HepG2 (cell line): ENCODE data around the gene LILRB4. TPM values are rescaled to one million over a fixed set of nuclear protein-coding genes. Genes with fewer than 3 reads are reported as not detected.

Experiments
- ATF7-NPFF ChIP-seq: sonication (generic); formaldehyde crosslinking; IDR thresholded peaks from 2 replicates; pipeline ENCODE4 v1.8.1; 2023; ENCODE audit warnings: mild to moderate bottlenecking, low read depth, missing genetic modification reagents, moderate library complexity
- ETV6 ChIP-seq: sonication (generic); formaldehyde crosslinking; conservative IDR thresholded peaks from 2 replicates; pipeline ENCODE4 v1.4.0; 2020; ENCODE audit warnings: missing genetic modification reagents
- IKZF4 ChIP-seq: sonication (generic); formaldehyde crosslinking; IDR thresholded peaks from 2 replicates; pipeline ENCODE4 v1.5.1; 2020; ENCODE audit warnings: borderline replicate concordance, mild to moderate bottlenecking, low read depth, missing genetic modification reagents; ENCODE audit errors: not compliant biosample characterization
- KAT8 ChIP-seq: IDR thresholded peaks from 2 replicates; pipeline ENCODE4 v1.6.1; 2016; ENCODE audit warnings: missing genetic modification reagents, missing compliant biosample characterization
- MTA1 ChIP-seq: sonication (generic); formaldehyde crosslinking; IDR thresholded peaks from 2 replicates; pipeline ENCODE4 v1.4.0; 2020; ENCODE audit warnings: missing genetic modification reagents, mild to moderate bottlenecking, borderline replicate concordance
- PRMT3 ChIP-seq: sonication (generic); formaldehyde crosslinking; IDR thresholded peaks from 2 replicates; pipeline ENCODE4 v1.8.1; 2022; ENCODE audit warnings: low read depth, mild to moderate bottlenecking, moderate library complexity, missing genetic modification reagents, borderline replicate concordance
- RCOR2 ChIP-seq: IDR thresholded peaks from 2 replicates; pipeline ENCODE4 v1.6.1; 2016; ENCODE audit warnings: missing biosample characterization, missing genetic modification reagents
- SMC3 ChIP-seq: IDR thresholded peaks from 2 replicates; pipeline ENCODE4 v1.6.1; 2011; ENCODE audit warnings: low read length, improper control_type of control experiment
- XRCC5 ChIP-seq: fragments of 200-400 bp; formaldehyde crosslinking; optimal IDR thresholded peaks from 2 replicates; pipeline ENCODE3; 2017; ENCODE audit warnings: mild to moderate bottlenecking, low read length
- ZNF24 ChIP-seq: fragments of 450-650 bp; IDR thresholded peaks from 2 replicates; pipeline ENCODE4 v1.6.1; 2017; ENCODE audit warnings: antibody characterized with exemption, mild to moderate bottlenecking
- ZNF44 ChIP-seq: sonication (generic); formaldehyde crosslinking; IDR thresholded peaks from 2 replicates; pipeline ENCODE4 v1.5.1; 2020; ENCODE audit warnings: mild to moderate bottlenecking, missing genetic modification reagents
- polyA plus RNA-seq, 8 experiments: library from polyadenylated mRNA; depleted of rRNA in 3 of 8; stranded (reverse) in 7 of 8; unstranded in 1 of 8; fragments of >200 nt; fragmentation: Illumina TruSeq in 4 of 8; extraction: Trizol in 4 of 8; gene quantifications; 2 replicates each; pipeline versions ENCODE4 v1.2.1 to v1.2.3, GENCODE V29; 2011 to 2016; ENCODE audit warnings: low read depth in 4 of 8, missing spikeins in 1 of 8, mixed read lengths in 1 of 8; ENCODE audit not compliant: insufficient read depth in 1 of 8
- total RNA-seq, 5 experiments: library from RNA; depleted of rRNA; stranded (reverse); fragments of >200 nt; fragmentation: Illumina TruSeq; extraction: Trizol; gene quantifications; 2 replicates each; pipeline ENCODE4 v1.2.3, GENCODE V29; 2016; ENCODE audit warnings: low read depth in 1 of 5
- TF ChIP-seq, protein P1 (sequence below): sonication (generic); formaldehyde crosslinking; IDR thresholded peaks from 2 replicates; pipeline ENCODE4 v1.9.0; 2021; ENCODE audit warnings: missing genetic modification reagents, mild to moderate bottlenecking, borderline replicate concordance
- TF ChIP-seq, protein P2 (sequence below): sonication (generic); formaldehyde crosslinking; IDR thresholded peaks from 2 replicates; pipeline ENCODE4 v1.4.0; 2020; ENCODE audit warnings: mild to moderate bottlenecking, missing genetic modification reagents
- TF ChIP-seq, protein P3 (sequence below): sonication (generic); formaldehyde crosslinking; IDR thresholded peaks from 2 replicates; pipeline ENCODE4 v1.5.1; 2020; ENCODE audit warnings: missing genetic modification reagents, mild to moderate bottlenecking, borderline replicate concordance
- TF ChIP-seq, protein P4 (sequence below): sonication (generic); formaldehyde crosslinking; IDR thresholded peaks from 2 replicates; pipeline ENCODE4 v1.4.0; 2020; ENCODE audit warnings: missing genetic modification reagents, mild to moderate bottlenecking, borderline replicate concordance
- TF ChIP-seq, protein P5 (sequence below), 2 experiments: fragments of 450-650 bp in 1 of 2; sonication (generic) in 1 of 2; formaldehyde crosslinking in 1 of 2; IDR thresholded peaks; 2 replicates each; pipeline versions ENCODE4 v1.6.1 to v1.8.0; 2016 to 2022; ENCODE audit warnings: antibody characterized with exemption in 1 of 2, mild to moderate bottlenecking in 1 of 2, missing genetic modification reagents in 1 of 2

LILRB4 gene
- total and polyA plus RNA-seq, 2 of the 13 experiments (the other 11 are each of a cell fraction or from before 2014, with no cell fraction given) = not detected

DNA sequence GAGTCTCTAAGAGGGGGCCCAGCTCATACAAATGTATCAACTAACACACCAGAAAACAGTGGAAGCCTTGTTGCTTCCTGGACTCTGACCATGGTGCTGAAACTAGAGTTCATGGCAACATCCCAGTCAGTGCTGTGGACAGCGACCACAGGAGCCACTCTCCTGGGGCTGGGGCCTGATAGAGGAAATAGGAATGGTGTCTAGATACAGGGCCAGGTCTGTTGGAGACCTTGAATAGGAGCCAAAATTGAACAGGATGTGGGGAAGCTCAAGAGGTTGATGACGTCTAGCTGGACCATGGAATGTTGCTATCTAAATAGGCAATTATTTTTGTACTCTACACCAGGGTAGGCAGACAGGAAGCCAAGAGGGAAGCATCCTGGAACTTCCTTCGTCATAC, 21.7 kb downstream of the LILRB4 start (continued):
- TF ChIP-seq ATF7-NPFF (CRISPR knock-in tag) (no peak), IKZF4 (CRISPR knock-in tag) (no peak), RCOR2 (CRISPR knock-in tag) (no peak), PRMT3 (CRISPR knock-in tag) (no peak), ZNF24 (no peak), MTA1 (CRISPR knock-in tag) (no peak), XRCC5 (no peak), ZNF44 (no peak), KAT8 (CRISPR knock-in tag) (0 out of 2 replicates have a peak, but pooled peaks have one; percentile 39), SMC3 (no peak), ETV6 (CRISPR knock-in tag) (peak; percentile 85)
- TF ChIP-seq, protein P1, sequence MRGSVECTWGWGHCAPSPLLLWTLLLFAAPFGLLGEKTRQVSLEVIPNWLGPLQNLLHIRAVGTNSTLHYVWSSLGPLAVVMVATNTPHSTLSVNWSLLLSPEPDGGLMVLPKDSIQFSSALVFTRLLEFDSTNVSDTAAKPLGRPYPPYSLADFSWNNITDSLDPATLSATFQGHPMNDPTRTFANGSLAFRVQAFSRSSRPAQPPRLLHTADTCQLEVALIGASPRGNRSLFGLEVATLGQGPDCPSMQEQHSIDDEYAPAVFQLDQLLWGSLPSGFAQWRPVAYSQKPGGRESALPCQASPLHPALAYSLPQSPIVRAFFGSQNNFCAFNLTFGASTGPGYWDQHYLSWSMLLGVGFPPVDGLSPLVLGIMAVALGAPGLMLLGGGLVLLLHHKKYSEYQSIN (CRISPR knock-in tag) = 0 out of 2 replicates have a peak, but pooled peaks have one; percentile 50
- TF ChIP-seq, protein P2, sequence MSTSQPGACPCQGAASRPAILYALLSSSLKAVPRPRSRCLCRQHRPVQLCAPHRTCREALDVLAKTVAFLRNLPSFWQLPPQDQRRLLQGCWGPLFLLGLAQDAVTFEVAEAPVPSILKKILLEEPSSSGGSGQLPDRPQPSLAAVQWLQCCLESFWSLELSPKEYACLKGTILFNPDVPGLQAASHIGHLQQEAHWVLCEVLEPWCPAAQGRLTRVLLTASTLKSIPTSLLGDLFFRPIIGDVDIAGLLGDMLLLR (CRISPR knock-in tag) = no peak
- TF ChIP-seq, protein P3, sequence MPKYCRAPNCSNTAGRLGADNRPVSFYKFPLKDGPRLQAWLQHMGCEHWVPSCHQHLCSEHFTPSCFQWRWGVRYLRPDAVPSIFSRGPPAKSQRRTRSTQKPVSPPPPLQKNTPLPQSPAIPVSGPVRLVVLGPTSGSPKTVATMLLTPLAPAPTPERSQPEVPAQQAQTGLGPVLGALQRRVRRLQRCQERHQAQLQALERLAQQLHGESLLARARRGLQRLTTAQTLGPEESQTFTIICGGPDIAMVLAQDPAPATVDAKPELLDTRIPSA = no peak
- TF ChIP-seq, protein P4, sequence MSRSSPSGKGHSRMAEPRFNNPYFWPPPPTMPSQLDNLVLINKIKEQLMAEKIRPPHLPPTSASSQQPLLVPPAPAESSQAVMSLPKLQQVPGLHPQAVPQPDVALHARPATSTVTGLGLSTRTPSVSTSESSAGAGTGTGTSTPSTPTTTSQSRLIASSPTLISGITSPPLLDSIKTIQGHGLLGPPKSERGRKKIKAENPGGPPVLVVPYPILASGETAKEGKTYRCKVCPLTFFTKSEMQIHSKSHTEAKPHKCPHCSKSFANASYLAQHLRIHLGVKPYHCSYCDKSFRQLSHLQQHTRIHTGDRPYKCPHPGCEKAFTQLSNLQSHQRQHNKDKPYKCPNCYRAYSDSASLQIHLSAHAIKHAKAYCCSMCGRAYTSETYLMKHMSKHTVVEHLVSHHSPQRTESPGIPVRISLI (CRISPR knock-in tag) = no peak
- TF ChIP-seq, protein P5, sequence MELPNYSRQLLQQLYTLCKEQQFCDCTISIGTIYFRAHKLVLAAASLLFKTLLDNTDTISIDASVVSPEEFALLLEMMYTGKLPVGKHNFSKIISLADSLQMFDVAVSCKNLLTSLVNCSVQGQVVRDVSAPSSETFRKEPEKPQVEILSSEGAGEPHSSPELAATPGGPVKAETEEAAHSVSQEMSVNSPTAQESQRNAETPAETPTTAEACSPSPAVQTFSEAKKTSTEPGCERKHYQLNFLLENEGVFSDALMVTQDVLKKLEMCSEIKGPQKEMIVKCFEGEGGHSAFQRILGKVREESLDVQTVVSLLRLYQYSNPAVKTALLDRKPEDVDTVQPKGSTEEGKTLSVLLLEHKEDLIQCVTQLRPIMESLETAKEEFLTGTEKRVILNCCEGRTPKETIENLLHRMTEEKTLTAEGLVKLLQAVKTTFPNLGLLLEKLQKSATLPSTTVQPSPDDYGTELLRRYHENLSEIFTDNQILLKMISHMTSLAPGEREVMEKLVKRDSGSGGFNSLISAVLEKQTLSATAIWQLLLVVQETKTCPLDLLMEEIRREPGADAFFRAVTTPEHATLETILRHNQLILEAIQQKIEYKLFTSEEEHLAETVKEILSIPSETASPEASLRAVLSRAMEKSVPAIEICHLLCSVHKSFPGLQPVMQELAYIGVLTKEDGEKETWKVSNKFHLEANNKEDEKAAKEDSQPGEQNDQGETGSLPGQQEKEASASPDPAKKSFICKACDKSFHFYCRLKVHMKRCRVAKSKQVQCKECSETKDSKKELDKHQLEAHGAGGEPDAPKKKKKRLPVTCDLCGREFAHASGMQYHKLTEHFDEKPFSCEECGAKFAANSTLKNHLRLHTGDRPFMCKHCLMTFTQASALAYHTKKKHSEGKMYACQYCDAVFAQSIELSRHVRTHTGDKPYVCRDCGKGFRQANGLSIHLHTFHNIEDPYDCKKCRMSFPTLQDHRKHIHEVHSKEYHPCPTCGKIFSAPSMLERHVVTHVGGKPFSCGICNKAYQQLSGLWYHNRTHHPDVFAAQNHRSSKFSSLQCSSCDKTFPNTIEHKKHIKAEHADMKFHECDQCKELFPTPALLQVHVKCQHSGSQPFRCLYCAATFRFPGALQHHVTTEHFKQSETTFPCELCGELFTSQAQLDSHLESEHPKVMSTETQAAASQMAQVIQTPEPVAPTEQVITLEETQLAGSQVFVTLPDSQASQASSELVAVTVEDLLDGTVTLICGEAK (IDR thresholded peaks at IDR 0.05) = no peak
- TF ChIP-seq, protein P5 (CRISPR knock-in tag; IDR thresholded peaks at IDR 0.05) = no peak
